Activated CD8-positive, alpha-beta T cell treated with anti-CD3 and anti-CD28 coated beads, Interleukin-2, amount 10 ng/mL, durations not matched to agents 7 days and 5 days (primary cell): Measurements from ENCODE around the gene TDRD7. TPM values are rescaled to one million over a fixed set of nuclear protein-coding genes. Genes with fewer than 3 reads are reported as not detected.
A peak's percentile ranks its signal among the peaks of the same experiment; 100 is the strongest.
"Not testable (repeated sequence)": the region's sequence is repeated elsewhere in the genome, so short reads cannot be mapped to it uniquely, and the experiment has no call there.

Source experiments
- ATAC-seq: fragments of 150-1000 bp; cut with Tn5 transposase; one replicate; pipeline ENCODE4 v1.10.0; 2021; ENCODE audit warnings: moderate library complexity
- CTCF ChIA-PET: fragments of 350-600 bp; sonication (Branson Sonifier 250); formaldehyde crosslinking; loops from one replicate; lab custom pipeline; 2021; ENCODE audit warnings: antibody characterized with exemption; lab: Charles Lee
- POLR2A ChIA-PET: fragments of 350-600 bp; sonication (Branson Sonifier 250); formaldehyde crosslinking; loops from one replicate; lab custom pipeline; 2021; ENCODE audit warnings: antibody characterized with exemption; lab: Charles Lee
- DNase-seq: peaks from one replicate; pipeline ENCODE4 v3.0.0-alpha.2; 2020
- H3K27ac Mint-ChIP-seq: one replicate; pipeline ENCODE4 v1.8.0; 2021; ENCODE audit warnings: mild to moderate bottlenecking, mixed read lengths
- H3K27me3 Mint-ChIP-seq: one replicate; pipeline ENCODE4 v1.8.0; 2021; ENCODE audit warnings: low read depth, mixed read lengths
- H3K36me3 Mint-ChIP-seq: one replicate; pipeline ENCODE4 v1.8.0; 2021; ENCODE audit warnings: low read depth, mixed read lengths
- H3K4me1 Mint-ChIP-seq: one replicate; pipeline ENCODE4 v1.8.0; 2021; ENCODE audit warnings: low read depth, mixed read lengths
- H3K4me3 Mint-ChIP-seq: one replicate; pipeline ENCODE4 v1.8.0; 2021; ENCODE audit warnings: mild to moderate bottlenecking, mixed read lengths
- H3K9me3 Mint-ChIP-seq: one replicate; pipeline ENCODE4 v1.8.0; 2022; ENCODE audit warnings: mixed read lengths; ENCODE audit not compliant: insufficient read depth
- total RNA-seq, 2 experiments: library from RNA; stranded (reverse); gene quantifications; one replicate each; pipeline ENCODE4 v1.2.3, GENCODE V29; 2021

TDRD7 gene
- total RNA-seq, 2 experiments from 2014 or later = 9.3 to 9.6 TPM

DNA sequence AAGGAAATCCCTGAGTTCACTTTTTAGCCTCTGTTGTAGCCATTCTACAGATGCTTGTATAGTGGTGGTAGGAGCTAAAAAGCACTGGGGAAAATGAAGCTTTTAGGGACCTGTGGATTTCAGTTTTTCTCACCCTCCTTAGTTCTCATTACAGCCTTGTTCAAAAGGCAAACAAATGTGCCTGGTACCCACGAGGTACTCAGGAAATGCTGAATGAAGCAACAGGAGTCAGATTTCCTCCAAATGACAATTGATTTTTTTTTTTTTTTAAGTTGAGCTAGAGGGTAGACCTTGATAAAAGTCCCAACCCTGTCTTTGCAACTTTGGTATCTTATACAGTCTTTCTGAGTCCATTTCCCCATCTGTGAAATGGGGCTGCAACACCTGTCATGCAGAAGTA lies 68.3 kb downstream of the TDRD7 start:
- H3K4me1 Mint-ChIP-seq = no peaks in the 10 kb centered on the region
- no peak overlapping the region for H3K4me3 Mint-ChIP-seq
- peaks cover 5% of the 10 kb centered on the region for H3K9me3 Mint-ChIP-seq
- DNase-seq (no peak), ATAC-seq (no peak)
- peaks cover 18% of the 10 kb centered on the region for H3K36me3 Mint-ChIP-seq
- CTCF ChIA-PET = interaction anchor here (1.0 to 3.5 kb wide), 4 partner anchors 11 to 67 kb away, joined by 3 to 15 read pairs (median 5); no protein-coding TSS in a partner anchor
- H3K27me3 Mint-ChIP-seq = no peaks in the 10 kb centered on the region
- POLR2A ChIA-PET = no interaction called here
- H3K27ac Mint-ChIP-seq = no peak overlapping the region

DNA sequence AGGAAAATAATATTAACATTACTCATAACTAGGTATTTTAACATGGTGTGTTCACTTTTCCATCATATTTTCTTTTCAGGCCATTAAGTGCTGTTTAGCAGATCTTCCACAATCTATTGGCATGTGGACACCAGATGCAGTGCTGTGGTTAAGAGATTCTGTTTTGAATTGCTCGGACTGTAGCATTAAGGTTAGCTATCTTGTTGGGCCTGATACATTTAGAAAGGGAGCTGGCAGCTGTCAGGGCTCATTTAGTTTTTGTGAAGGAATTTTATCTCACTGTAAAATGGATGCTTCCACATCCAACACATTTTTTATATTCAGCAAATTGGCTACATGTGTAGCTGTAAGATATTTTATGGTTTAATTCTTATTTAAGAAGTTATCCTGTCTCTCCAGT lies 68.9 kb downstream of the TDRD7 start:
- Mint-ChIP-seq H3K36me3 (peaks cover 18% of the 10 kb centered on the region), H3K4me1 (no peaks in the 10 kb centered on the region), H3K27me3 (no peaks in the 10 kb centered on the region), H3K9me3 (peaks cover 5% of the 10 kb centered on the region), H3K27ac (no peak overlapping the region), H3K4me3 (no peak overlapping the region)
- DNase-seq (no peak), ATAC-seq (no peak)
- ChIA-PET CTCF (interaction anchor here (1.0 to 3.5 kb wide), 5 partner anchors 11 to 135 kb away, joined by 3 to 15 read pairs (median 6); no protein-coding TSS in a partner anchor), POLR2A (no interaction called here)

DNA sequence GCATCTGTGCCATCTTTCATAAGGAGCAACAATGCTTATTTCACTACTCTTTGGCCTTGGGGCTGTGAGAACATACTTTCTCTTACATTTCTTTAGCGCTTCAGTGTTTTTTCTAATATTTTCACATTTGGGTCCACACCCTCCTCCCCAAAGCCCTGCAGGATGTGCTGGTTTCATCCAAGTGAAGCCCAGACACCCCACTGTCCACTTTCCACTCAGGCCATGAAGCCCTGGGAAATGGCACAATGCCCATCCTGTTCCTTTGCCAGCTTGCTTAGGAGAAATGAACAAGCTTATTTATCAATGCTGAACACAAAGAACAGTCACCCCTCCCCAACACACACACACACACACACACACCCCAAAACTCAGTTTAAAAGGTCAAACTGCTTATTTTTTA lies 72.2 kb downstream of the TDRD7 start:
- ATAC-seq (no peak), DNase-seq (no peak)
- no peaks in the 10 kb centered on the region for H3K27me3 Mint-ChIP-seq
- ChIA-PET POLR2A (interaction anchor here (0.8 kb wide), 1 partner anchor 18 kb away, joined by 3 read pairs; no protein-coding TSS in a partner anchor), CTCF (interaction anchor here (0.9 to 1.7 kb wide), 2 partner anchors 15 to 131 kb away, joined by 3 to 14 read pairs; no protein-coding TSS in a partner anchor)
- H3K9me3 Mint-ChIP-seq = peaks cover 8% of the 10 kb centered on the region
- H3K4me1 Mint-ChIP-seq = no peaks in the 10 kb centered on the region
- H3K4me3 Mint-ChIP-seq = no peak overlapping the region
- peaks cover 27% of the 10 kb centered on the region for H3K36me3 Mint-ChIP-seq
- H3K27ac Mint-ChIP-seq = no peak overlapping the region

DNA sequence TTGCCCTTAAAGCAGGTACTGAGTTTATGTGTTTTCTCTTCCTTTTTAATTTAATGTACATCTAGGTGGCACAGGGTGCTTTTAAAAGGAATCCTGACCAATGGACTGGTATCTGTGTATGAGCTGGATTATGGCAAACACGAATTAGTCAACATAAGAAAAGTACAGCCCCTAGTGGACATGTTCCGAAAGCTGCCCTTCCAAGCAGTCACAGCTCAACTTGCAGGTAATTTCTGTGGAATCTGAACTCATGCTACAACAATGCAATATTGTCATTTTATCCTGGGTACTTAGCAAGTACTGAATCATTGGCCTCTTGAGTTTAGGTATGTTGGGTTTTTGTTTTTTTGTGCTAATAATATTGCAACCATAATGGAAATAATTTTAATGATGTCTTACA lies 75.2 kb downstream of the TDRD7 start:
- Mint-ChIP-seq H3K9me3 (peaks cover 12% of the 10 kb centered on the region), H3K27me3 (no peaks in the 10 kb centered on the region), H3K27ac (no peak overlapping the region), H3K36me3 (peaks cover 36% of the 10 kb centered on the region), H3K4me1 (no peaks in the 10 kb centered on the region), H3K4me3 (no peak overlapping the region)
- no peak for DNase-seq
- ATAC-seq = no peak
- ChIA-PET CTCF (interaction anchor here (1.6 to 2.4 kb wide), 2 partner anchors 17 to 112 kb away, joined by 3 to 10 read pairs; no protein-coding TSS in a partner anchor), POLR2A (no interaction called here)

DNA sequence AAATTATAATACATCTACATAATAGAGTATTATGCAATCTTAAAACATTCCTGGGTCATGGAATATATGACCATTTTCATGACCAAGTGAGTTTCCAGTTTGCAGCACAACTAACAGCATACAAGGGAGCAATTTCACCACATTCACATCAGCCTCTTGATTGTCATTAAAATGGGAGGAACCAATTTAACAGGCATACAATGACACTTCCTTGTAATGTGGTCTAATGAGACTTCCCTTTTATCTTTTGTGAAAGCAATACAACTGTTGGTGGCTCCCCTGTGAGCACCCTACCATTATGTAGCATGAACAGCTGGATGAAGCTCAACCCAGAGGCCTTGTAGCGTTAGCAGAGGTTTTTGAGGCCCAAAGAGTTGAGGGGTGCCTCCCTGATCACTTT lies 76.0 kb downstream of the TDRD7 start:
- Mint-ChIP-seq H3K27ac (no peak overlapping the region), H3K27me3 (no peaks in the 10 kb centered on the region), H3K4me1 (no peaks in the 10 kb centered on the region), H3K9me3 (peaks cover 8% of the 10 kb centered on the region), H3K4me3 (no peak overlapping the region), H3K36me3 (peaks cover 33% of the 10 kb centered on the region)
- no peak for ATAC-seq
- ChIA-PET POLR2A (no interaction called here), CTCF (interaction anchor here (1.5 to 1.6 kb wide), 2 partner anchors 18 to 111 kb away, joined by 3 to 5 read pairs; no protein-coding TSS in a partner anchor)
- DNase-seq = no peak

DNA sequence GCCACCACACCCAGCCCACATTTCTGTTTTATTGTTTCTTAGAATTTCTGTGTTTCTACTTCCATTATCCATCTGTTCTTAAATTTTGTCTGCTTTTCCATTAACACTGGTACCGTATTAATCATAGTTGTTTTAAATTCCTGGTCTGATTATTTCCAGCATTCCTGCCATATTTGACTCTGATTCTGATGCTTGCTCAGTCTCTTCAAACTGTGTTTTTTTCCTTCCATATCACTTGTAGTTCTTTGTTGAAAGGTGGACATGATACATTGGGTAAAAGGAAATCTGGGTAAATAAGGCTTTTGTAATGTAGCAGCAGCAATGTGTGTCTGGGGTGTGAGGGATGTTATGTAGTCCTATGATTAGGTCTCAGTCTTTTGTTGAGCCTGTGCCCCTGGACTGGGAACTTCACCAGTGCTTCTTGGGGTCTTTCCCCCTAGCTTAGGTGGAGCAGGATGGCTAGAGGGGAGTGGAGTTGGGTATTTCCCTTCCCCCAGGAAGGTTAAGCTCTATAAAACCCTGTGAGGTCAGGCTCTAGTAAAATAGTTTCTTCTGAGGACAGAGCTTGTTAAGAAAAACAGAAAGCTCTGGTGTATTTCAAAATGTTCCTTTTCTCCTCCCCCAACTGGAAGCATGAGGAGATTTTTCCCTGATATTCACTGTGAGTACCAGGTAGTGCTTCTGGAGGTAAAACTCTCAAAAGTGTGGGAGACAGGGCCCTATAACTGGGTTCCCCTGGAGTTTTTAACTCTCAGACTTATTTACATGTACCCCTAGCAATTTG lies 79.5 kb downstream of the TDRD7 start:
- Mint-ChIP-seq H3K4me1 (no peaks in the 10 kb centered on the region), H3K9me3 (peaks cover 7% of the 10 kb centered on the region), H3K4me3 (no peak overlapping the region)

DNA sequence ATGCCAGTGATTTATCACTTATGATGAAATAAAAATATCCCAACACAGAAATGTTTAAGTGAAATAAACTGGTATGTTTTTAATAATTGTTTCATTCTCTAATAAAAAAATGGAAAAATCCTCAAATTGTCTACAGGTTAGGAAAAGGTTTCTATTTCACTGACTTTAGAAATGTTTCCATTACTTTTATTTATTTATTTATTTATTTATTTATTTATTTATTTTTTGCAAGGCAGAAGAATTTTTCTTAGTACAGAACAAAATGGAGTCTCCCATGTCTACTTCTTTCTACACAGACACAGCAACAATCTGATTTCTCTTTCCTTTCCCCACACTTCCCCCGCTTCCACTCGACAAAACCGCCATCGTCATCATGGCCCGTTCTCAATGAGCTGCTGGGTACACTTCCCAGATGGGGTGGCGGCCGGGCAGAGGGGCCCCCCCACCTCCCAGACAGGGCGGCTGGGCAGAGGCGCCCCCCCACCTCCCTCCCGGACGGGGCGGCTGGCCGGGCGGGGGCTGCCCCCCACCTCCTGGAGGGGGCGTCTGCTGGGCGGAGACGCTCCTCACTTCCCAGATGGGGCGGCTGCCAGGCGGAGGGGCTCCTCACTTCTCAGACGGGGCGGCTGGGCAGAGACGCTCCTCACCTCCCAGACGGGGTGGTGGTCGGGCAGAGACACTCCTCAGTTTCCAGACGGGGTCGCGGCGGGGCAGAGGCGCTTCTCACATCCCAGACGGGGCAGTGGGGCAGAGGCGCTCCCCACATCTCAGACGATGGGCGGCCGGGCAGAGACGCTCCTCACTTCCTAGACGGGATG lies 85.9 kb downstream of the TDRD7 start:
- H3K27ac Mint-ChIP-seq = not testable (repeated sequence)
- peaks cover 22% of the 10 kb centered on the region for H3K27me3 Mint-ChIP-seq

More for the DNA sequence above, 79.5 kb downstream of the TDRD7 start:
- ChIA-PET POLR2A (no interaction called here), CTCF (interaction anchor here (0.8 to 1.4 kb wide), 3 partner anchors 11 to 107 kb away, joined by 3 to 5 read pairs (median 3); no protein-coding TSS in a partner anchor)
- ATAC-seq = no peak
- Mint-ChIP-seq H3K27ac (no peak overlapping the region), H3K36me3 (peaks cover 31% of the 10 kb centered on the region), H3K27me3 (no peaks in the 10 kb centered on the region)
- no peak for DNase-seq

DNA sequence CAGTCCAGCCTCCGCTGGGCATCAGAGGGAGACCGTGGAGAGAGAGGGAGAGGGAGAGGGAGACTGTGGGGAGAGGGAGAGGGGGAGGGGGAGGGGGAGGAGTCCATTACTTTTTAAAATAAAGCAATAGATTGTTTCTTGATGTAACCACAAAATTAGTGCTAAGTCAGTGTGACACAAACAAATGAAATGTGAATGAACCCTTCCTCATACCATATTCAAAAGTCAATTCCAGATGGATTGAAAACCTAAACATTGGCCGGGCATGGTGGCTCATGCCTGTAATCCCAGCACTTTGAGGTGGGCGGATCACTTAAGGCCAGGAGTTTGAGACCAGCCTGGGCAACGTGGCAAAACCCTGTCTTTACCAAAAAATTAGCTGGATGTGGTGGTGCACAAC lies 87.0 kb downstream of the TDRD7 start:
- not testable (repeated sequence) for H3K36me3 Mint-ChIP-seq

More for the DNA sequence above, 85.9 kb downstream of the TDRD7 start:
- CTCF ChIA-PET, ATAC-seq, H3K9me3 Mint-ChIP-seq, DNase-seq, H3K4me3 Mint-ChIP-seq, H3K36me3 Mint-ChIP-seq, POLR2A ChIA-PET: not testable (repeated sequence)
- H3K4me1 Mint-ChIP-seq = peaks cover 12% of the 10 kb centered on the region

DNA sequence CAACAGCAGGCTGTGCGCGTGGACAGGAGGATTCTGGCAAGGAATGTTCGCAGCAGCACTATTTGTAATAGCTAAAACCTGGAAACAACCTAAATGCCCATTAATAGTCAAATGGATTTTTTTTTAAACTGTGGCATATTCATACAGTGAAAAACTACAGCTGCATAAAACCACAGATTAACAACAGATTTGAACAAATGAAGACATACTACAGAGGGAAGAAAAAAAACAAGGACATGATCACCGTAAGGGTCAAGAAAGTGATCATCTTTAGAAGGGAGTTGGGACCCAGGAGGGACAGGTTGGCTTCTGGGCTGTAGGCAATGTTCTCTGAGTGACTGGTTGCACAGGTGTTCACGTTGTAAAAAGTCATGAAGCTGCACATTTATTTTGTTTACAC lies 88.4 kb downstream of the TDRD7 start:
- Mint-ChIP-seq H3K27me3 (peaks cover 44% of the 10 kb centered on the region), H3K4me3 (no peak overlapping the region), H3K4me1 (peaks cover 18% of the 10 kb centered on the region), H3K36me3 (peaks cover 6% of the 10 kb centered on the region), H3K27ac (peak overlapping the region; percentile 29), H3K9me3 (no peaks in the 10 kb centered on the region)
- POLR2A ChIA-PET = no interaction called here
- ATAC-seq (no peak), DNase-seq (no peak)
- CTCF ChIA-PET = interaction anchor here (0.6 to 1.8 kb wide), 9 partner anchors 10 to 118 kb away, joined by 3 to 7 read pairs (median 4); partner anchors contain the start of gene TDRD7

More for the DNA sequence above, 87.0 kb downstream of the TDRD7 start:
- POLR2A ChIA-PET, H3K4me3 Mint-ChIP-seq, DNase-seq, CTCF ChIA-PET, H3K9me3 Mint-ChIP-seq, H3K27ac Mint-ChIP-seq, ATAC-seq: not testable (repeated sequence)
- Mint-ChIP-seq H3K4me1 (peaks cover 18% of the 10 kb centered on the region), H3K27me3 (peaks cover 33% of the 10 kb centered on the region)

DNA sequence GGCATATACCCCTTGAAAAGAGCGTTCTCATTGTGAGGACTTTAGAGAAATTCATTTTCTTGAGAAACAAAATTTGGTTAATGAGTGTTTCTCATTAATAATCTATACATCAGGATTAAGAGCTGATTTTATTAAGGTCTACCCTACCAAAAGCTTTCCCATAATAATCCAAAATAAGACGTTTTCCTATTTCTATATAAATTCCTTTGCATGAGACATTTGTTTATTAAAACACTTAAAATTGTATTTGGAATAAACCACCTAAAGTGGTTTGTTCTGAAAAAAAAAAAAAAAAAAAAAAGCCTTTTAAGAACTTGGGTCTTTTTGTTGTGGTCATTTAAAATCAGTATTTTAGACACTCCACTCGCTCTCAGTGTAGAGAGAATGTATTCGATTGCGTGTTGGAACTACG lies 88.9 kb downstream of the TDRD7 start:
- Mint-ChIP-seq H3K4me3 (peak overlapping the region; percentile 67), H3K36me3 (peaks cover 6% of the 10 kb centered on the region), H3K4me1 (peaks cover 18% of the 10 kb centered on the region), H3K27me3 (peaks cover 44% of the 10 kb centered on the region), H3K9me3 (no peaks in the 10 kb centered on the region), H3K27ac (no peak overlapping the region)
- ATAC-seq (no peak), DNase-seq (no peak)
- ChIA-PET CTCF (interaction anchor here (0.6 to 1.9 kb wide), 13 partner anchors 10 to 132 kb away, joined by 3 to 7 read pairs (median 3); partner anchors contain the start of genes NCBP1, TDRD7 and TSTD2), POLR2A (no interaction called here)

DNA sequence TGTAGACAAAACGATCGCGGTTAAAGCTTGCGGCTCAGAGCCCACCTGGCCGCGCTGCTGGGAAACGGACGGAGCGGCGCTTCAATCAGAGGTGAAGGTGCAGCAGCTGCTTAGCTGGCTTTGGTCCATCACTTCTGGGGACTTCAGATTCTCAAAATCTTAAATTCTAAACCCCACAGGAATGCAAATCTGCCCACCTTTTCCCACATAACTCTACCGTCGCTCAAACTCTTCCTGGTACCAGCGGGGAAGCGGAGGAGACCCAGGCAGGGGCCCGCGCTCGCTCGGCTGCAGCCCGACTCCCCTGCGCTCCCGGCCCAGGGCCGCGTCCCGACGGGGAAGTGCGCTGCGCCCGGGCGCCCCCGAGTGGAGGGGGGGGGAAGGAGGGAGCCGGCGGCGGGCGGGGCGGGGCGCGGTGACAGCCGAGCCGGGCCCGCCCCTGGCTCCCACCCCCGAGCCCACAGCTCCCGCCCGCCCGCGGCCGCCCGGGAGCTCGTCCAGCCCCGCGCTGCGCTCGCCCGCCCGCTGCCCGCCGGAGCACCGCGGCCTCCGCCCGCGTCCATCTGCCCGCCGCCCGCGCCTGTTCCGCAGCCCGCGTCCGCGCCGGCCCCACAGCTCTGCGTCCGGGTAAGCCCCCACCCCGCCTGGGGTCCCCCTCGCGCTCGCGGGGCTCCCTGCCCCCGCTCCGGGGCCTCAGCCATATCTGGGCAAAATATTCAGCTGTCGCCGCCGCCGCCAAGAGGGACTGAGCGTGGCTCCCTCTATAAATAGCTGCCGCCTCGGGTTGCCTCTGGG lies 89.5 kb downstream of the TDRD7 start, which contains the start of gene TMOD1:
Gene TMOD1 (plus strand): TSS at position 490 of the 795 bp plus-strand sequence. CDS start 22,523 bp downstream, outside the sequence.
- Mint-ChIP-seq H3K9me3 (no peaks in the 10 kb centered on the region), H3K4me1 (peaks cover 18% of the 10 kb centered on the region), H3K4me3 (peak within 1 kb of the TSS; percentile 67), H3K27me3 (peaks cover 44% of the 10 kb centered on the region), H3K36me3 (peaks cover 5% of the 10 kb centered on the region), H3K27ac (no peak within 1 kb of the TSS)
- peak; percentile 52 for DNase-seq
- ChIA-PET CTCF (interaction anchor here (0.8 to 1.9 kb wide), 16 partner anchors 9 to 132 kb away, joined by 3 to 9 read pairs (median 4); partner anchors contain the start of genes NCBP1, TDRD7 and TSTD2), POLR2A (no interaction called here)
- peak; percentile 78 for ATAC-seq
